HCT116 (cell line): ENCODE measurements around the gene NDUFB8. TPM values are rescaled to one million over a fixed set of nuclear protein-coding genes. Genes with fewer than 3 reads are reported as not detected.

Experiments
- ATAC-seq: fragments of 200-7000 bp; cut with Tn5 transposase; 2 replicates; pipeline ENCODE4 v1.9.1; 2020; ENCODE audit warnings: mild to moderate bottlenecking, moderate library complexity
- BruUV-seq: library from RNA; stranded (reverse); fragments of 400-500 nt; replicated peaks from 2 replicates; lab custom pipeline; 2021; lab: Mats Ljungman, UMichigan
- CTCF ChIA-PET: fragments of 300-600 bp; sonication (Branson Sonifier 250); formaldehyde crosslinking; loops from one replicate; lab custom pipeline; 2021; ENCODE audit warnings: antibody characterized with exemption; lab: Charles Lee
- POLR2A ChIA-PET: fragments of 300-600, 350-600 bp; sonication (Branson Sonifier 250); formaldehyde crosslinking; loops from one replicate; lab custom pipeline; 2021; ENCODE audit warnings: antibody characterized with exemption; lab: Charles Lee
- RAD21 ChIA-PET, 2 experiments: fragments of 300-600 bp; sonication (Branson Sonifier 250); formaldehyde crosslinking; loops; one replicate each; lab custom pipeline; 2023; ENCODE audit warnings: low total read pairs in 2 of 2; ENCODE audit not compliant: uncharacterized antibody in 2 of 2, unreplicated experiment in 2 of 2, low non-redundant PET in 1 of 2; lab: Charles Lee
- DNase-seq: peaks from one replicate; pipeline ENCODE4 v3.0.0-alpha.2; 2010; ENCODE audit warnings: low read depth, low spot score
- H2AFZ ChIP-seq: fragments of 200-600 bp; shearing (Covaris generic), sonication (generic); 2 replicates; pipeline ENCODE4 v1.6.1; 2017; ENCODE audit warnings: low read depth, mixed run types, mixed read lengths, antibody characterized with exemption, low read length; ENCODE audit not compliant: poor library complexity, severe bottlenecking
- H3K27ac ChIP-seq: 2 replicates; pipeline ENCODE4 v1.5.1; 2012; ENCODE audit warnings: low read depth, low read length
- H3K27me3 ChIP-seq: fragments of 200-600 bp; sonication (generic); 2 replicates; pipeline ENCODE4 v1.6.1; 2016; ENCODE audit warnings: mixed run types, low read length, mixed read lengths; ENCODE audit not compliant: insufficient read depth
- H3K36me3 ChIP-seq, 2 experiments: fragments of 200-500 bp in 1 of 2; fragments of 200-600 bp in 1 of 2; sonication (Bioruptor generic) in 1 of 2; sonication (generic) in 1 of 2; 2 replicates each; pipeline versions ENCODE4 v1.5.1 to v1.6.1; 2014 to 2016; ENCODE audit warnings: low read length in 2 of 2, inconsistent platforms in 1 of 2, mixed read lengths in 1 of 2, mixed run types in 1 of 2; ENCODE audit not compliant: insufficient read depth in 2 of 2, control insufficient read depth in 1 of 2
- H3K4me1 ChIP-seq, 2 experiments: fragments of 200-600 bp in 1 of 2; sonication (generic) in 1 of 2; 2 replicates each; pipeline versions ENCODE4 v1.5.1 to v1.6.1; 2012 to 2017; ENCODE audit warnings: low read length in 2 of 2, inconsistent platforms in 1 of 2, mild to moderate bottlenecking in 1 of 2, mixed read lengths in 1 of 2, mixed run types in 1 of 2, moderate library complexity in 1 of 2; ENCODE audit not compliant: insufficient read depth in 2 of 2, control insufficient read depth in 1 of 2
- H3K4me2 ChIP-seq: fragments of 200-600 bp; sonication (generic); 2 replicates; pipeline ENCODE4 v1.6.1; 2017; ENCODE audit warnings: mixed run types, low read length, mixed read lengths
- H3K4me3 ChIP-seq, 2 experiments: fragments of 200-600 bp in 1 of 2; sonication (generic) in 1 of 2; replicated peaks in 1 of 2; 2 replicates each; pipeline ENCODE4 v1.5.1; 2011 to 2016; ENCODE audit warnings: low read length in 2 of 2, control low read depth in 1 of 2, low read depth in 1 of 2, mild to moderate bottlenecking in 1 of 2, mixed read lengths in 1 of 2, mixed run types in 1 of 2
- H3K79me2 ChIP-seq: fragments of 200-600 bp; sonication (generic); 2 replicates; pipeline ENCODE4 v1.6.1; 2017; ENCODE audit warnings: mild to moderate bottlenecking, mixed run types, low read length, moderate library complexity, mixed read lengths; ENCODE audit not compliant: insufficient read depth
- H3K9ac ChIP-seq: fragments of 200-600 bp; sonication (generic); 2 replicates; pipeline ENCODE4 v1.6.1; 2016; ENCODE audit warnings: low read length, mixed read lengths
- H3K9me2 ChIP-seq: fragments of 200-600 bp; sonication (generic), shearing (Covaris generic); 2 replicates; pipeline ENCODE4 v1.6.1; 2017; ENCODE audit warnings: mixed run types, mild to moderate bottlenecking, moderate library complexity; ENCODE audit not compliant: insufficient read depth
- H3K9me3 ChIP-seq, 2 experiments: fragments of 200-500 bp in 1 of 2; fragments of 200-600 bp in 1 of 2; sonication (Bioruptor generic) in 1 of 2; sonication (generic) in 1 of 2; 2 replicates each; pipeline ENCODE4 v1.6.1; 2014 to 2017; ENCODE audit warnings: low read length in 2 of 2, mixed read lengths in 2 of 2, inconsistent platforms in 1 of 2, low read depth in 1 of 2, mild to moderate bottlenecking in 1 of 2, mixed run types in 1 of 2, moderate library complexity in 1 of 2; ENCODE audit not compliant: control insufficient read depth in 1 of 2, insufficient read depth in 1 of 2
- H4K20me1 ChIP-seq: fragments of 200-600 bp; sonication (generic), shearing (Covaris generic); 2 replicates; pipeline ENCODE4 v1.6.1; 2017; ENCODE audit warnings: mixed run types, mild to moderate bottlenecking, moderate library complexity; ENCODE audit not compliant: insufficient read depth
- CBX3 ChIP-seq: IDR thresholded peaks from 2 replicates; pipeline ENCODE4 v1.6.1; 2012; ENCODE audit warnings: low read depth
- CEBPB ChIP-seq: IDR thresholded peaks from 2 replicates; pipeline ENCODE4 v1.6.1; 2012; ENCODE audit warnings: low read depth
- EGR1 ChIP-seq: IDR thresholded peaks from 2 replicates; pipeline ENCODE4 v1.6.1; 2012; ENCODE audit warnings: low read depth
- EZH2 ChIP-seq: fragments of 200-600 bp; sonication (generic); IDR thresholded peaks from 2 replicates; pipeline ENCODE4 v1.6.1; 2017; ENCODE audit warnings: antibody characterized with exemption, mixed run types
- EZH2phosphoT487 ChIP-seq: fragments of 200-600 bp; IDR thresholded peaks from 2 replicates; pipeline ENCODE4 v1.6.1; 2018; ENCODE audit warnings: antibody characterized with exemption, borderline replicate concordance
- FOSL1 ChIP-seq: IDR thresholded peaks from 2 replicates; pipeline ENCODE4 v1.6.1; 2012; ENCODE audit warnings: low read depth
- JUND ChIP-seq: IDR thresholded peaks from 2 replicates; pipeline ENCODE4 v1.6.1; 2012
- MAX ChIP-seq: IDR thresholded peaks from 2 replicates; pipeline ENCODE4 v1.6.1; 2012
- POLR2A ChIP-seq: IDR thresholded peaks from 2 replicates; pipeline ENCODE4 v1.7.0; 2011; ENCODE audit warnings: borderline replicate concordance; ENCODE audit not compliant: insufficient read depth, insufficient read length; ENCODE audit errors: extremely low read depth
- POLR2AphosphoS5 ChIP-seq: IDR thresholded peaks from 2 replicates; pipeline ENCODE4 v1.6.1; 2011; ENCODE audit warnings: mild to moderate bottlenecking, low read depth, low read length, moderate library complexity
- RAD21 ChIP-seq: IDR thresholded peaks from 2 replicates; pipeline ENCODE4 v1.6.1; 2012; ENCODE audit warnings: low read depth, mild to moderate bottlenecking
- SIN3A ChIP-seq: IDR thresholded peaks from 2 replicates; pipeline ENCODE4 v1.6.1; 2012; ENCODE audit warnings: low read depth
- YY1 ChIP-seq: IDR thresholded peaks from 2 replicates; pipeline ENCODE4 v1.6.1; 2011; ENCODE audit warnings: low read length, low read depth, moderate library complexity, mild to moderate bottlenecking; ENCODE audit not compliant: insufficient replicate concordance; ENCODE audit errors: extremely low read depth
- ZFX ChIP-seq: fragments of 450-650 bp; IDR thresholded peaks from 2 replicates; pipeline ENCODE4 v1.6.1; 2017
- intact Hi-C: fragments of 100-400 bp; cut with micrococcal nuclease; formaldehyde crosslinking; loops from 2 replicates; pipeline ENCODE4 v1.10.0; 2022
- total RNA-seq: library from RNA; stranded (reverse); gene quantifications from one replicate; pipeline ENCODE4 v1.2.1, GENCODE V29; 2021; ENCODE audit not compliant: unreplicated experiment
- TF ChIP-seq, protein P1 (sequence below): IDR thresholded peaks from 2 replicates; pipeline ENCODE4 v1.6.1; 2012

The NDUFB8 gene
- total RNA-seq, 1 experiment from 2014 or later: 243 TPM

DNA sequence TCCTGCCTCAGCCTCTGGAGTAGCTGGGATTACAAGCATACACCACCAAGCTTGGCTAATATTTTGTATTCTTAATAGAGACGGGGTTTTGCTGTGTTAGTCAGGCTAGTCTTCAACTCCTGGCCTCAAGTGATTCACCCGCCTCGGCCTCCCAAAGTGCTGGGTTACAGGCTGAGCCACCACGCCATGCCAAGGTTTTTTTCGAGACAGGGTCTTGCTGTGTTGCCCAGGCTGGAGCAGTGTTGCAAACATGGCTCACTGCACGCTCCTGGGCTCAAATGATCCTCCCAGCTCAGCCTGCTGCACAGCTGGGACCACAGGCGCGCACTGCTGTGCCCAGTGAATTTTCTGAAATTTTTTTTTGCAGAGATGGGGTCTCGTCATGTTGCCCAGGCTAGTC lies 6.7 kb downstream of the NDUFB8 start:
- TF ChIP-seq JUND (no peak), POLR2AphosphoS5 (no peak), EZH2phosphoT487 (no peak), EGR1 (no peak), MAX (no peak), POLR2A (no peak), EZH2 (no peak), RAD21 (no peak), FOSL1 (no peak), CBX3 (no peak), YY1 (no peak), SIN3A (no peak), ZFX (no peak), CEBPB (no peak)
- TF ChIP-seq, protein P1, sequence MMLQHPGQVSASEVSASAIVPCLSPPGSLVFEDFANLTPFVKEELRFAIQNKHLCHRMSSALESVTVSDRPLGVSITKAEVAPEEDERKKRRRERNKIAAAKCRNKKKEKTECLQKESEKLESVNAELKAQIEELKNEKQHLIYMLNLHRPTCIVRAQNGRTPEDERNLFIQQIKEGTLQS: no peak

More for the DNA sequence above, 6.7 kb downstream of the NDUFB8 start:
- no TSS peak for BruUV-seq
- intact Hi-C loops: no loop called here
- Histone ChIP-seq H3K4me2 (no peak overlapping the region), H3K79me2 (peaks cover 22% of the 10 kb centered on the region), H3K36me3 (peaks cover 42% of the 10 kb centered on the region in 2 experiments), H2AFZ (no peak overlapping the region), H3K4me1 (no peaks in the 10 kb centered on the region), H3K9me2 (no peaks in the 10 kb centered on the region), H3K4me3 (no peak overlapping the region), H3K27me3 (no peaks in the 10 kb centered on the region), H4K20me1 (no peaks in the 10 kb centered on the region), H3K9ac (no peak overlapping the region), H3K27ac (no peak overlapping the region), H3K9me3 (no peaks in the 10 kb centered on the region)
- RAD21 ChIA-PET: no interaction called here
- POLR2A ChIA-PET: interaction anchor here (1.4 to 1.5 kb wide), 2 partner anchors 13 to 356 kb away, joined by 4 read pairs; partner anchors contain the start of gene HIF1AN
- no peak for ATAC-seq
- CTCF ChIA-PET: interaction anchor here (0.5 to 2.0 kb wide), 4 partner anchors 13 to 356 kb away, joined by 3 to 6 read pairs (median 4); partner anchors contain the start of gene HIF1AN
- no peak for DNase-seq
